Measurements from ENCODE around the gene MMP3.

The MMP3 gene

DNA sequence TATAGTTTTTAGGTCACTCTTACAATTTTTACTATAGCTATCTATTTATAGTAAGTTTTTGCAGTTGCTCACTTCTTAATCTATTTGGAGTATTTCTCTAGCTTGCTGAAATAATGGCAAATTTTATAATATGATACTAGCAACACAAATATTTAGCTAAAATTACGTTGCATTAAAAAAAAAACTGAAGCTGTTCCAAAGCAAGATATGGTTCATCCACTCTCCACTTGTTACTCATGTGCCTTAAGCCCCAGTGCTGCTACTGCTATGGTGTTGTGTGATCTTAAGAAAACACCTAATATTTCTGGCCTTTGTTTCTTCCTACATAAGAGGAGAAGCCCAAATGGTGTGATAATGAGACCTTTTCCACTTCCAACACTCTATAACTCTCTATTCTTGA, 479 bp downstream of the MMP3 start:
- no peak for DNase-seq
- WGBS = 88% methylated on average over 1 of the region's 1 CpG
- Histone ChIP-seq H3K14ac (ENCODE audit: low read length in 2 of 2) (no peak overlapping the region), H3K9ac (ENCODE audit: low read length) (no peak overlapping the region), H2AFZ (ENCODE audit: low read depth, low read length) (no peak overlapping the region), H4K91ac (ENCODE audit: low read length) (no peak overlapping the region), H3K36me3 (ENCODE audit: control insufficient read depth in 1 of 2, insufficient read depth in 2 of 2, low read depth in 1 of 2, low read length in 2 of 2) (no peaks in the 10 kb centered on the region), H3K79me1 (replicated peaks; ENCODE audit: low read length, poor library complexity, severe bottlenecking) (no peaks in the 10 kb centered on the region), H3K27ac (ENCODE audit: low read length, poor library complexity, severe bottlenecking) (no peak overlapping the region), H3K4me1 (ENCODE audit: control insufficient read depth, insufficient read depth, low read depth, low read length) (no peaks in the 10 kb centered on the region), H4K8ac (ENCODE audit: low read length) (no peak overlapping the region), H3K18ac (ENCODE audit: low read depth in 1 of 2, low read length in 2 of 2) (no peak overlapping the region), H3K23ac (ENCODE audit: low read length in 2 of 2) (no peak overlapping the region), H3K27me3 (ENCODE audit: control insufficient read depth in 1 of 2, insufficient read depth in 1 of 2, low read length in 2 of 2) (no peaks in the 10 kb centered on the region), H3K4me2 (ENCODE audit: low read length, poor library complexity, severe bottlenecking) (no peak overlapping the region), H2BK15ac (ENCODE audit: low read depth, poor library complexity, severe bottlenecking) (no peak overlapping the region), H2BK120ac (ENCODE audit: low read depth, low read length) (no peak overlapping the region), H3K4me3 (ENCODE audit: insufficient read depth in 1 of 2, low read depth in 1 of 2, low read length in 2 of 2) (no peak overlapping the region), H2BK5ac (ENCODE audit: low read depth, low read length, poor library complexity, severe bottlenecking) (no peak overlapping the region), H2AK5ac (ENCODE audit: low read length, severe bottlenecking) (no peak overlapping the region), H3K9me3 (ENCODE audit: control insufficient read depth, low read length) (no peaks in the 10 kb centered on the region), H2BK12ac (ENCODE audit: low read length in 2 of 2) (no peak overlapping the region), H3K4ac (ENCODE audit: low read depth in 1 of 2, low read length in 2 of 2) (no peak overlapping the region)

DNA sequence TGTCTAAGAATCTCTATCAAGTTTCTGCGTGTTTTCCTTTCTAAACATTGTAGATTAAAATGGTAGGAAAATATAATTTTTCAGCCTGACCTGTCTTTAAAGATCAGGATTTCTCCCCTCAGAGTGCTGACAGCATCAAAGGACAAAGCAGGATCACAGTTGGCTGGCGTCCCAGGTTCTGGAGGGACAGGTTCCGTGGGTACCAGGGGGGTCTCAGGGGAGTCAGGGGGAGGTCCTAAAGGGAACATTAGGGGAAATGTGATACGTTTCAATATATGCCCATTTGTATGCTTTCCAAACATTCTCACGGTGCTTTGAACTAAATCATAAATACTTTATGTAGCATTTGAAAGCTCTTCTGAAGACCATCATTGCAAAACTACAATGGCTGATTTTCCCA, 3.4 kb downstream of the MMP3 start:
- H3K27ac ChIP-seq (ENCODE audit: low read length, poor library complexity, severe bottlenecking) = no peak overlapping the region
- no peaks in the 10 kb centered on the region for H3K27me3 ChIP-seq (ENCODE audit: control insufficient read depth in 1 of 2, insufficient read depth in 1 of 2, low read length in 2 of 2)
- H2BK15ac ChIP-seq (ENCODE audit: low read depth, poor library complexity, severe bottlenecking) = no peak overlapping the region
- H4K91ac ChIP-seq (ENCODE audit: low read length) = no peak overlapping the region
- no peak overlapping the region for H4K8ac ChIP-seq (ENCODE audit: low read length)
- H2BK120ac ChIP-seq (ENCODE audit: low read depth, low read length) = no peak overlapping the region
- H2BK12ac ChIP-seq (ENCODE audit: low read length in 2 of 2) = no peak overlapping the region
- no peak overlapping the region for H2AK5ac ChIP-seq (ENCODE audit: low read length, severe bottlenecking)
- H3K9ac ChIP-seq (ENCODE audit: low read length) = no peak overlapping the region
- H3K4ac ChIP-seq (ENCODE audit: low read depth in 1 of 2, low read length in 2 of 2) = no peak overlapping the region
- no peak overlapping the region for H2BK5ac ChIP-seq (ENCODE audit: low read depth, low read length, poor library complexity, severe bottlenecking)
- H3K23ac ChIP-seq (ENCODE audit: low read length in 2 of 2) = no peak overlapping the region
- H2AFZ ChIP-seq (ENCODE audit: low read depth, low read length) = no peak overlapping the region
- H3K14ac ChIP-seq (ENCODE audit: low read length in 2 of 2) = no peak overlapping the region
- no peaks in the 10 kb centered on the region for H3K36me3 ChIP-seq (ENCODE audit: control insufficient read depth in 1 of 2, insufficient read depth in 2 of 2, low read depth in 1 of 2, low read length in 2 of 2)
- H3K4me2 ChIP-seq (ENCODE audit: low read length, poor library complexity, severe bottlenecking) = no peak overlapping the region
- DNase-seq = no peak
- H3K4me1 ChIP-seq (ENCODE audit: control insufficient read depth, insufficient read depth, low read depth, low read length) = no peaks in the 10 kb centered on the region
- H3K79me1 ChIP-seq (replicated peaks; ENCODE audit: low read length, poor library complexity, severe bottlenecking) = no peaks in the 10 kb centered on the region
- no peaks in the 10 kb centered on the region for H3K9me3 ChIP-seq (ENCODE audit: control insufficient read depth, low read length)
- no peak overlapping the region for H3K18ac ChIP-seq (ENCODE audit: low read depth in 1 of 2, low read length in 2 of 2)
- no peak overlapping the region for H3K4me3 ChIP-seq (ENCODE audit: insufficient read depth in 1 of 2, low read depth in 1 of 2, low read length in 2 of 2)
- WGBS = 94% methylated on average over 4 of the region's 5 CpGs

DNA sequence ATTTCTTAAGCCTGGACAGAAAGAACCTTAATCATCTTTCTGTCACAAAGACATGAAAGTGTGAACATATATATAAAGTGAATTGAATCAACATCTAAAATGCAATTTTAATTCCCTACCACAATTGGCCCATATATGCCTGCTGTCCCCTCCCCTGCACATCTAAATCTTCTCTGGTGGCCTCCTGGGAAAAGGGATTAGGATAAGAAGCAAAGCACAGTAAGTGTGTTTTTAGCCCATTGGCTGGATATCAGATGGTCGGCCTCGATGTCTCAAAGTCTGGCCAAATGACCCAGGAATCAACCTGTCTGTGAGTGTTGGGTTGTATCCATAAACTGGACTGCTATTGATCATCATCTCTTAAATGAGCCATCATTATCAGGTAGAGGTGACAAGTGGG, 5.8 kb downstream of the MMP3 start:
- Histone ChIP-seq H2BK120ac (ENCODE audit: low read depth, low read length) (no peak overlapping the region), H2AFZ (ENCODE audit: low read depth, low read length) (no peak overlapping the region), H3K4ac (ENCODE audit: low read depth in 1 of 2, low read length in 2 of 2) (no peak overlapping the region), H3K4me1 (ENCODE audit: control insufficient read depth, insufficient read depth, low read depth, low read length) (no peaks in the 10 kb centered on the region), H2BK15ac (ENCODE audit: low read depth, poor library complexity, severe bottlenecking) (no peak overlapping the region), H4K8ac (ENCODE audit: low read length) (no peak overlapping the region), H3K4me2 (ENCODE audit: low read length, poor library complexity, severe bottlenecking) (no peak overlapping the region), H2BK12ac (ENCODE audit: low read length in 2 of 2) (no peak overlapping the region), H3K9me3 (ENCODE audit: control insufficient read depth, low read length) (no peaks in the 10 kb centered on the region), H4K91ac (ENCODE audit: low read length) (no peak overlapping the region), H2AK5ac (ENCODE audit: low read length, severe bottlenecking) (no peak overlapping the region), H3K18ac (ENCODE audit: low read depth in 1 of 2, low read length in 2 of 2) (no peak overlapping the region), H3K4me3 (ENCODE audit: insufficient read depth in 1 of 2, low read depth in 1 of 2, low read length in 2 of 2) (no peak overlapping the region), H3K27ac (ENCODE audit: low read length, poor library complexity, severe bottlenecking) (no peak overlapping the region), H3K36me3 (ENCODE audit: control insufficient read depth in 1 of 2, insufficient read depth in 2 of 2, low read depth in 1 of 2, low read length in 2 of 2) (no peaks in the 10 kb centered on the region), H3K79me1 (replicated peaks; ENCODE audit: low read length, poor library complexity, severe bottlenecking) (no peaks in the 10 kb centered on the region), H3K23ac (ENCODE audit: low read length in 2 of 2) (no peak overlapping the region), H3K14ac (ENCODE audit: low read length in 2 of 2) (no peak overlapping the region), H3K27me3 (ENCODE audit: control insufficient read depth in 1 of 2, insufficient read depth in 1 of 2, low read length in 2 of 2) (no peaks in the 10 kb centered on the region), H3K9ac (ENCODE audit: low read length) (no peak overlapping the region), H2BK5ac (ENCODE audit: low read depth, low read length, poor library complexity, severe bottlenecking) (no peak overlapping the region)
- 93% methylated on average over 2 of the region's 2 CpGs for WGBS
- DNase-seq = no peak

DNA sequence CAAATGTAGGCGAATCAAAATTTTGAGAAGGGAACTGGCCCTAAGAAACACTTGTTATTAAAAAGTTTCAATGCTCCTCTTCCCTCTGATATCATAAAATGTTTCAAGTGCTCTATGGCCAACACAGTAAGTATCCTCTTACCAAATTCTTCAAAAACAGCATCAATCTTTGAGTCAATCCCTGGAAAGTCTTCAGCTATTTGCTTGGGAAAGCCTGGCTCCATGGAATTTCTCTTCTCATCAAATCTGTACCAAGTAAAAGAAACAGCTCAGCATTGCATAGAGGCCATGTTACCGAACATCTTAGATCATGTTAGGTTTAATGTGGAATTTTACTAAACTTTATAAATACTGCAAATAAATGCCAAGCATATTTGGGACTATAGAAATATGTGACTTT, 6.3 kb downstream of the MMP3 start:
- no peak overlapping the region for H2AK5ac ChIP-seq (ENCODE audit: low read length, severe bottlenecking)
- H3K4me1 ChIP-seq (ENCODE audit: control insufficient read depth, insufficient read depth, low read depth, low read length) = no peaks in the 10 kb centered on the region
- H2BK120ac ChIP-seq (ENCODE audit: low read depth, low read length) = no peak overlapping the region
- no peak overlapping the region for H4K91ac ChIP-seq (ENCODE audit: low read length)
- no peak overlapping the region for H4K8ac ChIP-seq (ENCODE audit: low read length)
- H2BK15ac ChIP-seq (ENCODE audit: low read depth, poor library complexity, severe bottlenecking) = no peak overlapping the region
- H3K79me1 ChIP-seq (replicated peaks; ENCODE audit: low read length, poor library complexity, severe bottlenecking) = no peaks in the 10 kb centered on the region
- H2BK5ac ChIP-seq (ENCODE audit: low read depth, low read length, poor library complexity, severe bottlenecking) = no peak overlapping the region
- H3K14ac ChIP-seq (ENCODE audit: low read length in 2 of 2) = no peak overlapping the region
- no peak overlapping the region for H3K9ac ChIP-seq (ENCODE audit: low read length)
- no peaks in the 10 kb centered on the region for H3K27me3 ChIP-seq (ENCODE audit: control insufficient read depth in 1 of 2, insufficient read depth in 1 of 2, low read length in 2 of 2)
- H2BK12ac ChIP-seq (ENCODE audit: low read length in 2 of 2) = no peak overlapping the region
- no peaks in the 10 kb centered on the region for H3K9me3 ChIP-seq (ENCODE audit: control insufficient read depth, low read length)
- H3K36me3 ChIP-seq (ENCODE audit: control insufficient read depth in 1 of 2, insufficient read depth in 2 of 2, low read depth in 1 of 2, low read length in 2 of 2) = no peaks in the 10 kb centered on the region
- H3K18ac ChIP-seq (ENCODE audit: low read depth in 1 of 2, low read length in 2 of 2) = no peak overlapping the region
- no peak overlapping the region for H3K4me2 ChIP-seq (ENCODE audit: low read length, poor library complexity, severe bottlenecking)
- no peak overlapping the region for H3K27ac ChIP-seq (ENCODE audit: low read length, poor library complexity, severe bottlenecking)
- 83% methylated on average over 1 of the region's 2 CpGs for WGBS
- H3K4ac ChIP-seq (ENCODE audit: low read depth in 1 of 2, low read length in 2 of 2) = no peak overlapping the region
- H2AFZ ChIP-seq (ENCODE audit: low read depth, low read length) = no peak overlapping the region
- no peak overlapping the region for H3K23ac ChIP-seq (ENCODE audit: low read length in 2 of 2)
- H3K4me3 ChIP-seq (ENCODE audit: insufficient read depth in 1 of 2, low read depth in 1 of 2, low read length in 2 of 2) = no peak overlapping the region
- no peak for DNase-seq
